Measurements from ENCODE around the gene IRF2BPL.

The IRF2BPL gene

DNA sequence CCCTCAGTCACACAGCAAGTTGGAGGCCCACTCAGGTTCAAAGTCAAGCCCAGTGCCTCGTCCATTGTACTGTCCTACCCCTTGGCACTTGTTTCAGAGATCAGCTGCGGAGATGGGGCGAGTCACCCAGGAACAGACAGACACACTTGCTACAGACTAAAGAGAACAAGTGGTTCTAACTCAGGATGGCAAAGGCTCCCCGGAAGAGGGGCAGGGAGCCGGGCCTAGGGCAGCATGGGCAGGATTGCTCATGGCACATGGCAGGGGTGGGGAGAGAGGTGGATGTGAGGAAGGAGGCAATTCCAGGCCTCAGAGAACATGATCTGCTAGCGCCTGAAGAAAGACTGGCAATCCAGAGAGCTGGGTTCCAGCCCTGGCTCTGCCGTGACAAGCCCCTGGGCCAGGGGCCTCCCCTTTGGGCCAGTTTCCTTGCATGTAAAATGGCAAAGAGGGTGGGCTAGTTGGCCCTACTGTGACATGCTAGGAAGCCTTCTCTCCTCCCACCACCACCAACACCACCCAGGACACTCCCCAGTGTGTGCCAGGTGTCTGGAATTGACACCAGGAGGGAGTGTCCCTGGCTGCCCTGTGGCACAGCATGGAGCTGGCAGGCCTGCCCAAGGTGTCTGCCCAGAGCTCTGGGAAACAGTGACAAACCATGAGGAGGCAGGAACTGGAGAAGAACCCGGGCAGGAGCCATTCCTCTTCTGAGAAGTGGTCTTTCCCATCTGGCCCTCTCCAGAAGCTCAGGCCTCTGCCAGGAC lies 24.0 kb upstream of the IRF2BPL start:
- Histone ChIP-seq H3K27me3 (ENCODE audit: insufficient read depth, low read depth, severe bottlenecking) (no peaks in the 10 kb centered on the region), H3K9me3 (ENCODE audit: severe bottlenecking) (peaks cover 4% of the 10 kb centered on the region), H3K4me3 (ENCODE audit: low read depth, low read length) (no peak overlapping the region), H3K27ac (no peak overlapping the region), H3K36me3 (no peaks in the 10 kb centered on the region)
- DNase-seq = no peak
- TF ChIP-seq, protein P1, sequence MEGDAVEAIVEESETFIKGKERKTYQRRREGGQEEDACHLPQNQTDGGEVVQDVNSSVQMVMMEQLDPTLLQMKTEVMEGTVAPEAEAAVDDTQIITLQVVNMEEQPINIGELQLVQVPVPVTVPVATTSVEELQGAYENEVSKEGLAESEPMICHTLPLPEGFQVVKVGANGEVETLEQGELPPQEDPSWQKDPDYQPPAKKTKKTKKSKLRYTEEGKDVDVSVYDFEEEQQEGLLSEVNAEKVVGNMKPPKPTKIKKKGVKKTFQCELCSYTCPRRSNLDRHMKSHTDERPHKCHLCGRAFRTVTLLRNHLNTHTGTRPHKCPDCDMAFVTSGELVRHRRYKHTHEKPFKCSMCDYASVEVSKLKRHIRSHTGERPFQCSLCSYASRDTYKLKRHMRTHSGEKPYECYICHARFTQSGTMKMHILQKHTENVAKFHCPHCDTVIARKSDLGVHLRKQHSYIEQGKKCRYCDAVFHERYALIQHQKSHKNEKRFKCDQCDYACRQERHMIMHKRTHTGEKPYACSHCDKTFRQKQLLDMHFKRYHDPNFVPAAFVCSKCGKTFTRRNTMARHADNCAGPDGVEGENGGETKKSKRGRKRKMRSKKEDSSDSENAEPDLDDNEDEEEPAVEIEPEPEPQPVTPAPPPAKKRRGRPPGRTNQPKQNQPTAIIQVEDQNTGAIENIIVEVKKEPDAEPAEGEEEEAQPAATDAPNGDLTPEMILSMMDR (IDR thresholded peaks at IDR 0.05; ENCODE audit: low read depth, low read length) = no peak

DNA sequence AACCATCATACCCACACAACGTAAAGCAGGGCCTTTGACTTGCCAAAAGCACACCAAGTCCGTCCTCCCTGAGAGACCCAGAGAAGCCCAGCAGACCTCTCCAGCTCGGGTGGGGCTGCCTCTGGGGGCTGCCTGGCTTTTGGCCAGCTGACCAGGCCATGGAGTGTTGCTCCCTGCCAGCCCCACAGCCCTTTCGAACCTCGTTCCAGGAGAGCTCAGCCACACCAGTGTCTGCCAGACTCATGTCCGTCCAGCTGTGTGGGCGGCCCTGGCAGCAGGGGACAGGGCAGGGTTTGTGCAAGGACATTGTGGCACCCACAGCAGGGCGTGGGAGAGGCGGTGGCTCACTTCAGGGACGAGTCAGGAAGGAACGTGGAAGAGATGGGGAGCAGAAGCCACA lies 22.6 kb upstream of the IRF2BPL start:
- no peak overlapping the region for H3K27ac ChIP-seq

DNA sequence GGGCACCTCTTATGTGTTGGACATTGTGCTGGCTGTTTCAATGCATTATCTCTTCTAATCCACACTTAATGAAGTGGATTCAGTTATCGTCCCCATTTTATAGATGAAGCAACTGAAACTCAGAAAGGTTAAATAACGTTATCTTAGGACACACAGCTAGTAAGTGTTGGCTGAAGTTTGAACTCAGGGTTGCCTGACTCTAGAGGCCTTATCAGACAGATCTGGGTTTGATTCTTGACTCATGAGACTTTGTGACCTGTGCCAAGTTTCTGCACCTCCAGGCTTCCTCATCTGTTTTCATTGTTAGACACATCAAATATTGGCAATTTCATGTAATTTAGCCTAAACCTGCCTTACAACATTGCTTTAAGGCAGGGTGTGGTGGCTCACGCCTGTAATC lies 18.2 kb upstream of the IRF2BPL start:
- DNase-seq = no peak
- H3K36me3 ChIP-seq = no peaks in the 10 kb centered on the region
- TF ChIP-seq, protein P1 (IDR thresholded peaks at IDR 0.05; ENCODE audit: low read depth, low read length) = no peak

More for the DNA sequence above, 22.6 kb upstream of the IRF2BPL start:
- no peaks in the 10 kb centered on the region for H3K27me3 ChIP-seq (ENCODE audit: insufficient read depth, low read depth, severe bottlenecking)
- DNase-seq = no peak
- no peaks in the 10 kb centered on the region for H3K36me3 ChIP-seq
- H3K4me3 ChIP-seq (ENCODE audit: low read depth, low read length) = no peak overlapping the region
- H3K9me3 ChIP-seq (ENCODE audit: severe bottlenecking) = peaks cover 3% of the 10 kb centered on the region
- TF ChIP-seq, protein P1 (IDR thresholded peaks at IDR 0.05; ENCODE audit: low read depth, low read length) = no peak

DNA sequence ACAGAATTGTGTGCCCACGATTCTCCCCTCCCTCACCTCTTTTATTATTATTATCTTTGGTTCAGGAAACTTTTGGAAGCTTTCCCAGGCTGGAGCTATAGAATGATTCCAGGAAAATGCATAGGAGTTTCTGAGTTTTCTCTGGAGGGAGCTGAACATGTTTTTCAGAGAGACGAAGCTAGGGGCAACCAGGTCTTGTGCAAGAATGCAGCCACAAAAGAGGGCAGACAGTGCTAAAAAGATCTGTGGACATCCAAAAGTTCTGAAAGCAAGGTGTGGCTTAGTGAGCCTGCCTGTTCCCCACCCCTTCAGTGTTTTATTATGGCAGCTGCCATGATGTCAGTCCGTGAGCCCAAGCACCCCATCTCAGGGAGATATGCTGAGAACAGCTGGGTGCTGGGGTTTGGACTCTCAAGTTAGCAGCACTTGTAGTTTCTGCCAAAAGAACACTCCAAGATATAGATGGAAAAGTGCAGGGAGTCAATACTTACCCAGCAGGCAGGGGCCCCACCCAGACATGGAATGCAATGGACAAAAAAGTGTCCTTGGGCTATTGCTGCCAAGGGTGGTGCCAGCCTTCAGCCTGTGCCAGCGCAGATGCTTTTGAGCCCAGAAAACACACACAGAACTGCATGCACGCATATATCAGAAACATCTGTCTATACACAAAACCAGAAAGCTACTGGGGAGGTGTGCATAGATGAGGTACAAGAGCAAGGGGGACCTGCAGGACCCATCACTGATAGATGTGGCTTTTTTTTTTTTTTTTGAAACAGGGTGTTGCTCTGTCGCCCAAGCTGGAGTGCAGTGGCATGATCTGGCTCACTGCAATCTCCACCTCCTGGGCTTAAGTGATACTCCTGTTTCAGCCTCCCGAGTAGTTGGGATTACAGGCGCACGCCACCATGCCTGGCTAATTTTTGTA lies 17.0 kb upstream of the IRF2BPL start:
- Histone ChIP-seq H3K9me3 (ENCODE audit: severe bottlenecking) (no peaks in the 10 kb centered on the region), H3K36me3 (no peaks in the 10 kb centered on the region), H3K27me3 (ENCODE audit: insufficient read depth, low read depth, severe bottlenecking) (no peaks in the 10 kb centered on the region), H3K4me3 (ENCODE audit: low read depth, low read length) (no peak overlapping the region), H3K27ac (no peak overlapping the region)
- DNase-seq = no peak
- TF ChIP-seq, protein P1 (IDR thresholded peaks at IDR 0.05; ENCODE audit: low read depth, low read length) = no peak

More for the DNA sequence above, 18.2 kb upstream of the IRF2BPL start:
- no peaks in the 10 kb centered on the region for H3K9me3 ChIP-seq (ENCODE audit: severe bottlenecking)
- H3K27ac ChIP-seq = no peak overlapping the region
- H3K4me3 ChIP-seq (ENCODE audit: low read depth, low read length) = no peak overlapping the region
- H3K27me3 ChIP-seq (ENCODE audit: insufficient read depth, low read depth, severe bottlenecking) = no peaks in the 10 kb centered on the region

DNA sequence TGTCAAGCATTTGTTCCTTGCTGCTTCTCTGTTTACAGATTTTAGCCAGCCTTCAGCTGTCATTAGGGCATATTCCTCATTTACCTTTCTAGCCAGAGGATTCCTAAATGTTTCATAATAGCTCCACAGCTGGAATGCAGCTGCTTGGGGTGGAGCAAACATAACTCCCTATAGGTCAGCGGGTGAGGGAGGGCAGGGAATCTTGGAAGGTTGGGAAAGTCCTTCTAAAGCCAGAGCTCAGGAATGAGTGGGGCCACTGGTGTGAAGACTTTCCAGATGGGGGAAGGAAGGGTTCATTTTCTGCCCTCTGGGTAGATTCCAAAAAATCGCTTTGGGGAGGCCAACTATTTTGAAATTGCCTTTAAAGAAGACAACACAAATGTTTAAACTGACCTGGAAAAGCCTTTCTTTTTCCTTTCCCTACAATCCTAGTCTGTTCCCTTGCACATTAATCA lies 16.3 kb upstream of the IRF2BPL start:
- no peaks in the 10 kb centered on the region for H3K9me3 ChIP-seq (ENCODE audit: severe bottlenecking)
- no peaks in the 10 kb centered on the region for H3K27me3 ChIP-seq (ENCODE audit: insufficient read depth, low read depth, severe bottlenecking)
- TF ChIP-seq, protein P1 (IDR thresholded peaks at IDR 0.05; ENCODE audit: low read depth, low read length) = no peak
- DNase-seq = no peak
- H3K36me3 ChIP-seq = no peaks in the 10 kb centered on the region
- H3K27ac ChIP-seq = no peak overlapping the region
- no peak overlapping the region for H3K4me3 ChIP-seq (ENCODE audit: low read depth, low read length)

All from WERI-Rb-1 (cell line).